ENCODE data around the gene AAMDC. TPM values are rescaled to one million over a fixed set of nuclear protein-coding genes. Genes with fewer than 3 reads are reported as not detected.

The AAMDC gene
- polyA plus RNA-seq, 1 donor from 2014 or later: 9.7 TPM

GRCh38 chr11:77793972-77794371, 27.0 kb upstream of the AAMDC start:
- Histone ChIP-seq H3K79me2 (replicated peaks; ENCODE audit: insufficient read depth, low read length) (peaks cover 71% of the 10 kb centered on the region), H3K4me3 (ENCODE audit: low read length) (no peak overlapping the region), H4K20me1 (ENCODE audit: insufficient read depth) (no peaks in the 10 kb centered on the region), H3K9ac (ENCODE audit: low read length) (no peak overlapping the region), H3K9me2 (ENCODE audit: insufficient read depth, low read length) (no peaks in the 10 kb centered on the region), H3K27me3 (ENCODE audit: insufficient read depth, low read depth, low read length) (no peaks in the 10 kb centered on the region), H3F3A (ENCODE audit: insufficient read depth, low read length, poor library complexity, severe bottlenecking) (no peaks in the 10 kb centered on the region), H3K9me3 (ENCODE audit: low read length) (no peaks in the 10 kb centered on the region), H2AFZ (ENCODE audit: low read depth, low read length) (no peak overlapping the region), H3K36me3 (ENCODE audit: insufficient read depth, low read length) (peaks cover 4% of the 10 kb centered on the region), H3K27ac (ENCODE audit: low read length) (no peak overlapping the region), H3K4me2 (ENCODE audit: low read length) (no peak overlapping the region)
- TF ChIP-seq EP300 (conservative IDR thresholded peaks at IDR 0.05; ENCODE audit: poor library complexity, severe bottlenecking) (no peak), REST (IDR thresholded peaks at IDR 0.05; ENCODE audit: borderline replicate concordance) (no peak), EZH2 (IDR thresholded peaks at IDR 0.05; ENCODE audit: borderline replicate concordance, insufficient read depth, low read length, poor library complexity, severe bottlenecking) (no peak), MXI1 (conservative IDR thresholded peaks at IDR 0.05; ENCODE audit: poor library complexity, severe bottlenecking) (no peak), POLR2AphosphoS5 (IDR thresholded peaks at IDR 0.05) (no peak), SMC3 (conservative IDR thresholded peaks at IDR 0.05; ENCODE audit: poor library complexity) (no peak), TAF1 (IDR thresholded peaks at IDR 0.05; ENCODE audit: low read depth) (no peak), RAD21 (conservative IDR thresholded peaks at IDR 0.05) (no peak), CTCF (IDR thresholded peaks at IDR 0.05; ENCODE audit: poor library complexity, severe bottlenecking) (no peak)

GRCh38 chr11:77799338-77799737, 21.6 kb upstream of the AAMDC start:
- no peaks in the 10 kb centered on the region for H4K20me1 ChIP-seq (ENCODE audit: insufficient read depth)
- H3F3A ChIP-seq (ENCODE audit: insufficient read depth, low read length, poor library complexity, severe bottlenecking): no peaks in the 10 kb centered on the region
- no peaks in the 10 kb centered on the region for H3K36me3 ChIP-seq (ENCODE audit: insufficient read depth, low read length)
- no peak overlapping the region for H3K9ac ChIP-seq (ENCODE audit: low read length)
- H3K27ac ChIP-seq (ENCODE audit: low read length): no peak overlapping the region
- H3K79me2 ChIP-seq (replicated peaks; ENCODE audit: insufficient read depth, low read length): peaks cover 74% of the 10 kb centered on the region
- no peak for TF ChIP-seq CTCF (IDR thresholded peaks at IDR 0.05; ENCODE audit: poor library complexity, severe bottlenecking)
- no peak for TF ChIP-seq TAF1 (IDR thresholded peaks at IDR 0.05; ENCODE audit: low read depth)
- no peak for TF ChIP-seq POLR2AphosphoS5 (IDR thresholded peaks at IDR 0.05)
- TF ChIP-seq RAD21 (conservative IDR thresholded peaks at IDR 0.05): no peak
- no peak for TF ChIP-seq EZH2 (IDR thresholded peaks at IDR 0.05; ENCODE audit: borderline replicate concordance, insufficient read depth, low read length, poor library complexity, severe bottlenecking)
- no peak for TF ChIP-seq MXI1 (conservative IDR thresholded peaks at IDR 0.05; ENCODE audit: poor library complexity, severe bottlenecking)
- no peak for TF ChIP-seq EP300 (conservative IDR thresholded peaks at IDR 0.05; ENCODE audit: poor library complexity, severe bottlenecking)
- TF ChIP-seq SMC3 (conservative IDR thresholded peaks at IDR 0.05; ENCODE audit: poor library complexity): no peak
- no peak for TF ChIP-seq REST (IDR thresholded peaks at IDR 0.05; ENCODE audit: borderline replicate concordance)
- H3K27me3 ChIP-seq (ENCODE audit: insufficient read depth, low read depth, low read length): no peaks in the 10 kb centered on the region
- no peak overlapping the region for H3K4me3 ChIP-seq (ENCODE audit: low read length)
- no peak overlapping the region for H3K4me2 ChIP-seq (ENCODE audit: low read length)
- H3K9me3 ChIP-seq (ENCODE audit: low read length): no peaks in the 10 kb centered on the region
- no peaks in the 10 kb centered on the region for H3K9me2 ChIP-seq (ENCODE audit: insufficient read depth, low read length)
- no peak overlapping the region for H2AFZ ChIP-seq (ENCODE audit: low read depth, low read length)

Measured in neural cell (in vitro differentiated cells).